Fibroblast of skin of back (primary cell): Measurements from ENCODE around the gene BAX. TPM values are rescaled to one million over a fixed set of nuclear protein-coding genes. Genes with fewer than 3 reads are reported as not detected.
A peak's percentile ranks its signal among the peaks of the same experiment; 100 is the strongest.
"Not testable (repeated sequence)": the region's sequence is repeated elsewhere in the genome, so short reads cannot be mapped to it uniquely, and the experiment has no call there.

Experiments
- DNase-seq: peaks from one replicate; pipeline ENCODE4 v3.0.0-alpha.2; 2013
- polyA plus RNA-seq, 2 experiments: library from polyadenylated mRNA; unstranded; fragments of 120-200 nt; gene quantifications; one replicate each; pipeline ENCODE4 v1.2.1, GENCODE V29; 2013; ENCODE audit not compliant: insufficient read length in 2 of 2

BAX gene
- polyA plus RNA-seq (2013, experiment 1 of 2; ENCODE audit: insufficient read length) = 267 TPM
- polyA plus RNA-seq (2013, experiment 2 of 2; ENCODE audit: insufficient read length) = 234 TPM

GRCh38 chr19:48954595-48955307 lies at the start of gene BAX:
Gene BAX (plus strand): TSS chr19:48954875. CDS start chr19:48954929, 54 bp downstream.
- peak; percentile 95 for DNase-seq

GRCh38 chr19:48905664-48906063 lies 49.0 kb upstream of the BAX start:
- no peak for DNase-seq

- no peak for DNase-seq
Observed at GRCh38 chr19:48906324-48906723, 48.4 kb upstream of the BAX start.

DNA sequence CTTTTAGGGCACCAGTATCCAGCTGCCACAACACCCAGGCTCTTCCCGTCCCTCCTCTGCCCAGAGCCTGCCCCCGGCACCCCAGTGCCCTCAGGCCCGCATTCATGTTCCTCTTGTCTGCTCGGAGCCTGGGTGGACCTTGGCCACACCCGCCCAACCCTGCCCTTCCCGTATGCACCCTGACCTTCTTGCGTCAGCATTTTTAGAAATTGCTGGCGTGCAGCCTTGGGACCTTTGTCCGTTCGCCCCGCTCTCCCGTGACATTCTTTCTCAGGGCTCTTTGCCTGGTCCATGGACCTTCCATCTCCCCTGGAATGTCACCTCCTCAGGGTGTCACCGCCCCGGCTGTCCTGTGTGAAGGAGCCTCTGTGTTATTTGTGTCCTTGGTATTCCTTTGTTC lies 47.0 kb upstream of the BAX start:
- no peak for DNase-seq

GRCh38 chr19:48909424-48910077 lies 45.1 kb upstream of the BAX start:
- DNase-seq = not testable (repeated sequence)

DNA sequence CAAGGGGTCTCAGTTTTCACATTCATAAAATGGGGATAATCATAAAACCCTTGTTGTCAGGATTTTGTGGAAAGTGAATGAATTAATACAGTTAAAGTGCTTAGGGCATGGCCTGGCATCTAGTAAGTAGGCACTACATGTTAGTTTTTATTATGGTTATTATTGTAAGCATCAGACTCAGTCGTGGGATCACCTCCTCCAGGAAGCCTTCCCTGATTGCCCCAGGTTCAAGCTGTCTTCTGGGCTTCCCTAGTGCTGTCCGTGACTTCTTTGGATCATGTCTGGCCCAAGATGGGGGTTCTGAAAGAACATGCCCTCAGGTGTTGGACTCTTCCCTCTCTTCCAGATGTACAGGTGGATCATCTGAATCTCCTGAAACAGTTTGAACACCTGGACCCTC lies 43.9 kb upstream of the BAX start:
- DNase-seq = no peak

GRCh38 chr19:48913114-48913889 lies 41.4 kb upstream of the BAX start:
- peak; percentile 16 for DNase-seq

- no peak for DNase-seq
Observed at GRCh38 chr19:48914181-48914580, 40.5 kb upstream of the BAX start.

- DNase-seq = no peak
Observed at GRCh38 chr19:48915757-48916156, 38.9 kb upstream of the BAX start.

DNA sequence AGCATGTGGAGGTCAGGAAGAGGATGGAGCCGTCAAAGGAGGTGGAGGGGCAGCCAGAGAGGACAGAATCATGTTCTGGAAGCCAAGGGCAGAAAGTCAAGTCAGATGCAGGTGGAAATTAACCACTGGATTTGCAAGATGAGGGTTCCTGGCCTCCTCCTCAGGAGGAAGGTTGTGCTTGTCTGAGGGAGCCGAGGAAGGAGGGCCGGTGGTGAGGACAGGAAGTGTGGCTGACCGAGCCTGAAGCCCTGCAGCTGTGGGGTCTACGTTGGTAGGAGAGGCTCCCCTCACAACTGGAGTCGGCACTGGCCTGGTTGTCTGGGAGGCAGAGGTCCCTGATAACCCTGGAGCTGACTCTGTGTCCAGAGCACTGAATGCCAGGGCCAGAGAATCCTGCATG lies 36.6 kb upstream of the BAX start:
- no peak for DNase-seq

DNA sequence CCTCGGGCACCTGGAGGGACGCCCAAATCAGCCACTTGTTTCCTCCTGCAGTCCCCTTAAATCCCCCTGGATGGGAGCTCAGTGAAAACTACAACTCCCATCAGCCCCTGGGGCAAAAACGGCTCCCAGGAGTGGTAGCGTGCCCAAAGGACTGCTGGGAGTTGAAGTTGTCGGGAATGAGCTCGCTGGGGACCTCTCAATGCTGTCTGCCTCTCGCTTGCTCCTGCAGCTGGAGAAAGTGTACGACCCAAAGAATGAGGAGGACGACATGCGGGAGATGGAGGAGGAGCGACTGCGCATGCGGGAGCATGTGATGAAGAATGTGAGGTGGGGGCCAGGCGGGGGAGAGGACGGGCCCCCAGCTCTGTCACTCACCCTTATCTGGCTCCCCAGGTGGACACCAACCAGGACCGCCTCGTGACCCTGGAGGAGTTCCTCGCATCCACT lies 35.9 kb upstream of the BAX start:
- peak; percentile 19 for DNase-seq

DNA sequence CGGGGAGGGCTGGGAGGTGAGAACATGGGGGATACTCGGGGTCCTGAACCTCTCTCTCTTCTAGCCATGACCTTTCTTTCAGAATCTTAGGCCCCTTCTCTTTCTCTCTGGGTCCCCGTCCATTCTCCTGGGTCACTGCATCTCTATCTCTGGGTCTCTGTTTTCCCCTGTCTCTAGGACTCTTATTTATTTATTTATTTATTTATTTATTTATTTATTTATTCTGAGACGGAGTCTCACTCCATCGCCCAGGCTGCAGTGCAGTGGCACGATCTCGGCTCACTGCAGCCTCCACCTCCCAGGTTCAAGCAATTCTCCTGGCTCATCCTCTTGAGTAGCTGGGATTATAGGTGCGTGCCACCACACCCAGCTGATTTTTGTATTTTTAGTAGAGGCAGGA lies 35.4 kb upstream of the BAX start:
- not testable (repeated sequence) for DNase-seq

DNA sequence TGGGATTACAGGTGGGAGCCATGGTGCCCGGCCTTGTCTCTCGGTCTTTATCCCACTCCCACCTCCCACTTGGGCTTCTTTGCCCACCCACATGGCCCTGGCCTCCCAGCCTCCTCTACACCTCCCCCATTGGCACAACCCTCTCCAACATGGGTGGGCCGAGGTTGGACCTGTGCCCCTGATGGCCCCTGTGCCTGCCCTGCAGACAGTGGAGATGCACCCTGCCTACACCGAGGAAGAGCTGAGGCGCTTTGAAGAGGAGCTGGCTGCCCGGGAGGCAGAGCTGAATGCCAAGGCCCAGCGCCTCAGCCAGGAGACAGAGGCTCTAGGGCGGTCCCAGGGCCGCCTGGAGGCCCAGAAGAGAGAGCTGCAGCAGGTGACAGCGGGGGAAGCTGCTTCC lies 33.7 kb upstream of the BAX start:
- DNase-seq = no peak

DNA sequence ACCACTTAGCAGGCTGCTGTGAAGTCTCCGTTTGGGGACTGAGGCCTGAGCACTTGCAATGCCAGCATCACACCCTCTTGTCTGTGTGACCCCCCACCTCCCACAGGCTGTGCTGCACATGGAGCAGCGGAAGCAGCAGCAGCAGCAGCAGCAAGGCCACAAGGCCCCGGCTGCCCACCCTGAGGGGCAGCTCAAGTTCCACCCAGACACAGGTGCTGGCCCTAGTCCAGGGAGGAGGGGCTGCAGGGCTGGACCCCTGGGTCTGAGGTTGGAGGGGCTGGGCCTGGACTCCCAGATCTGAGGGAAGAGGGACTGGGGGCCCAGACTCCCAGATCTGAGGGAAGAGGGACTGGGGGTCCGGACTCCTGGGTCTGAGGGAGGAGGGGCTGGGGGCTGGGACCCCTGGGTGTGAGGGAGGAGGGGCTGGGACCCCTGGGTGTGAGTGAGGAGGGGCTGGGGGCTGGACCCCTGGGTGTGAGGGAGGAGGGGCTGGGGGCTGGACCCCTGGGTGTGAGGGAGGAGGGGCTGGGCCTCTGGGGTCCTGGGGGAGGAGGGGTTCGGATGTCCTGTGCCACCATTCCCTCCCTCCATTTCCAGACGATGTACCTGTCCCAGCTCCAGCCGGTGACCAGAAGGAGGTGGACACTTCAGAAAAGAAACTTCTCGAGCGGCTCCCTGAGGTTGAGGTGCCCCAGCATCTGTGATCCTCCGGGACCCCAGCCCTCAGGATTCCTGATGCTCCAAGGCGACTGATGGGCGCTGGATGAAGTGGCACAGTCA lies 32.8 kb upstream of the BAX start:
- no peak for DNase-seq

GRCh38 chr19:48922548-48923490 lies 31.9 kb upstream of the BAX start:
- no peak for DNase-seq

GRCh38 chr19:48925240-48925843 lies 29.3 kb upstream of the BAX start:
- peak; percentile 89 for DNase-seq

DNA sequence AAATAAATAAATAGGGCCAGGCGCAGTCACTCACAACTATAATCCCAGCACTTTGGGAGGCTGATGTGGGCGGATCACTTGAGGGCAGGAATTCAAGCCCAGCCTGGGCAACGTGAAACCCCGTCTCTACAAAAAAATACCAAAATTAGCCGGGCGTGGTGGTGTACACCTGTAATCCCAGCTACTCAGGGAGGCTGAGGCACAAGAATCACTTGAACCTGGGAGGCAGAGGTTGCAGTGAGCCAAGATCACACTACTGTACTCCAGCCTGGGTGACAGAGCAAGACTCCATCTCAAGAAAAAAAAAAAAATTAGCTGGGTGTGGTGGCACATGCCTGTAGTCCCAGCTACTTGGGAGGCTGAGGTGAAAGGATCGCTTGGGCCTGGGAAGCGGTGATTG lies 28.8 kb upstream of the BAX start:
- DNase-seq = not testable (repeated sequence)

DNA sequence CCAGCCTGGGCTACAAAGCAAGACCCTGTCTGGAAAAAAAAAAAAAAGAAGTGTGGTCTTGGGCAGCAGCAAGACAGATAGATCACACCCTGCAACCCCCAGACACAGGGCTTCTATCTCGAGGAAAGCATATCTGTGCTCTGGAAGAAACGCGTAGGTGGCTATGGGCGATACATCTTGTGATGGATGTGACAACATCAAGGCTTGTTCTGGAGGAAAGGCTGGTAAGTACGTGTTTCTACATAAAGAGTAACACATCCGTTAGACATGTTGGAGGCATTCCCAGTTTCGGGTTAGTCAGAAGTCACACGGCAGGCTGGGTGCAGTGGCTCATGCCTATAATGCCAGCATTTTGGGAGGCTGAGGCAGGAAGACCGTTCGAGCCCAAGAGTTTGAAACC lies 27.8 kb upstream of the BAX start:
- peak; percentile 92 for DNase-seq

- not testable (repeated sequence) for DNase-seq
Observed at GRCh38 chr19:48927692-48928091, 27.0 kb upstream of the BAX start.

DNA sequence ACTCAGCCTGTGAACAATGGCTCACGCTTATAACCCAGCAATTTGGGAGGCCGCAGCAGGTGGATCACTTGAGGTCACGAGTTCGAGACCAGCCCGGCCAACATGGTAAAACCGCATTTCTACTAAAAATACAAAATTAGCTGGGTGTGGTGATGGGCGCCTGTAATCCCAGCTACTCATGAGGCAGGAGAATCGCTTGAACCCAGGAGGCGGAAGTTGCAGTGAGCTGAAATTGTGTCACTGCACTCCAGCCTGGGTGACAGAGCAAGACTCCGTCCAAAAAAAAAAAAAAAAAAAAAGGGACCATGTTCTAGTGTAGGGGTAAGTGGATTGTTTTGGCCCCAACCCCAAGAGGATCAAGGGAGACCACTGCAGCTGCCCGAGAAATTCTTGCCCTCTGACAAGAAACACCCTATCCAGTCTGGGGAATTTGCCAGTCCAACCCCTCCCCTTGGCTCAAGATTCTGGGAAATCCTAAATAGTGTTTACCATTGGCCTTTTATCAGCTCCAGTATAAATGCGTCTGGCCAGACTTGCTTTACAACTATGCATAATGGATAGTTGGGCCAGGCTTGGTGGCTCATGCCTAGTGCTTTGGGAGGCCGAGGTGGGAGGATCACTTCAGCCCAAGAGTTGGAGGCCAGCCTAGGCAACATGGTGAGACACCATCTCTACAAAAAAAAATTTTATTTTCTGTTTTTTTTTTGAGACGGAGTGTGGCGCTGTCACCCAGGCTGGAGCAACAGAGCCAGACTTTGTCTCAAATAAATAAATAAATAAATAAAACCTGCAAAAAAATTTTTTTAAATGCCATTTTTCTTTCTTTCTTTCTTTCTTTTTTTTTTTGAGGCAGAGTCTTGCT lies 26.3 kb upstream of the BAX start:
- DNase-seq = no peak
